ENCODE results near the gene RNF222. TPM values are rescaled to one million over a fixed set of nuclear protein-coding genes. Genes with fewer than 3 reads are reported as not detected.

Gene RNF222
- total and polyA plus RNA-seq, 2 experiments from 2014 or later = 0.07 TPM; not detected in 1

GRCh38 chr17:8430966-8431365 lies 33.3 kb upstream of the RNF222 start:
- no peaks in the 10 kb centered on the region for H3K79me2 ChIP-seq (replicated peaks; ENCODE audit: insufficient read depth)
- DNase-seq (ENCODE audit: low spot score) = no peak
- no peaks in the 10 kb centered on the region; the same call in 2 of the 3 replicates for H3K36me3 Mint-ChIP-seq (ENCODE audit: low read depth)
- no peaks in the 10 kb centered on the region for H3F3A ChIP-seq (replicated peaks; ENCODE audit: low read depth)
- H3K4me3 ChIP-seq = no peak overlapping the region
- H3K27me3 ChIP-seq (ENCODE audit: insufficient read depth) = no peaks in the 10 kb centered on the region
- H3K4me3 Mint-ChIP-seq = no peak overlapping the region
- ATAC-seq = no peak
- H3K9me3 Mint-ChIP-seq = no peaks in the 10 kb centered on the region
- TF ChIP-seq ZNF114 (CRISPR knock-in tag; IDR thresholded peaks at IDR 0.05) (no peak), ETS1 (IDR thresholded peaks at IDR 0.05) (no peak), STAT1 (IDR thresholded peaks at IDR 0.05; ENCODE audit: unreplicated experiment) (no peak), POLR2AphosphoS5 (IDR thresholded peaks at IDR 0.05; ENCODE audit: low read depth) (no peak), EZH2phosphoT487 (IDR thresholded peaks at IDR 0.05; ENCODE audit: unreplicated experiment) (no peak), NANOG (IDR thresholded peaks at IDR 0.05; ENCODE audit: borderline replicate concordance) (no peak), EZH2 (IDR thresholded peaks at IDR 0.05; ENCODE audit: low read depth, unreplicated experiment) (no peak)
- peaks cover 5% of the 10 kb centered on the region for H3K27me3 Mint-ChIP-seq (ENCODE audit: insufficient read depth, low read depth, poor library complexity)
- H3K27ac ChIP-seq (ENCODE audit: low read depth) = no peak overlapping the region
- H3K27ac Mint-ChIP-seq = no peak overlapping the region
- no peaks in the 10 kb centered on the region for H4K20me1 ChIP-seq (replicated peaks; ENCODE audit: insufficient read depth)
- H3K4me2 ChIP-seq = no peak overlapping the region
- no peaks in the 10 kb centered on the region for H3K4me1 Mint-ChIP-seq
- no peaks in the 10 kb centered on the region; the same call in 1 of the 2 replicates for H3K9me2 ChIP-seq (ENCODE audit: insufficient read depth)
- no peaks in the 10 kb centered on the region for H3K36me3 ChIP-seq (ENCODE audit: insufficient read depth)
- H2AFZ ChIP-seq = peak overlapping the region; percentile 76; the same call in 1 of the 2 replicates
- H3K4me1 ChIP-seq (ENCODE audit: insufficient read depth) = no peaks in the 10 kb centered on the region

GRCh38 chr17:8426802-8427201 lies 29.2 kb upstream of the RNF222 start:
- no peaks in the 10 kb centered on the region for H3K9me3 Mint-ChIP-seq
- peaks cover 5% of the 10 kb centered on the region for H3K27me3 Mint-ChIP-seq (ENCODE audit: insufficient read depth, low read depth, poor library complexity)
- H3K4me1 ChIP-seq (ENCODE audit: insufficient read depth) = no peaks in the 10 kb centered on the region
- no peak overlapping the region for H3K4me3 Mint-ChIP-seq
- TF ChIP-seq CTCF (conservative IDR thresholded peaks at IDR 0.05; ENCODE audit: low read depth in 2 of 2) (0 out of 4 replicates have a peak, but pooled peaks of 1 of the 2 experiments have one; percentile 18), REST (IDR thresholded peaks at IDR 0.05; ENCODE audit: unreplicated experiment) (no peak)
- DNase-seq (ENCODE audit: low spot score) = peak; percentile 33
- no peaks in the 10 kb centered on the region for H3K36me3 Mint-ChIP-seq (ENCODE audit: low read depth)
- no peaks in the 10 kb centered on the region for H4K20me1 ChIP-seq (replicated peaks; ENCODE audit: insufficient read depth)
- no peak overlapping the region for H3K27ac ChIP-seq (ENCODE audit: low read depth)
- no peak overlapping the region for H2AFZ ChIP-seq
- no peaks in the 10 kb centered on the region for H3K4me1 Mint-ChIP-seq
- H3K27ac Mint-ChIP-seq = no peak overlapping the region
- H3K4me3 ChIP-seq = no peak overlapping the region
- peak; percentile 64 for ATAC-seq
- no peaks in the 10 kb centered on the region for H3K36me3 ChIP-seq (ENCODE audit: insufficient read depth)
- no peaks in the 10 kb centered on the region for H3K79me2 ChIP-seq (replicated peaks; ENCODE audit: insufficient read depth)
- no peaks in the 10 kb centered on the region for H3K27me3 ChIP-seq (ENCODE audit: insufficient read depth)
- no peaks in the 10 kb centered on the region for H3F3A ChIP-seq (replicated peaks; ENCODE audit: low read depth)
- H3K9me2 ChIP-seq (ENCODE audit: insufficient read depth) = no peaks in the 10 kb centered on the region; the same call in 1 of the 2 replicates
- no peak overlapping the region for H3K4me2 ChIP-seq

Data from GM23338 (cell line).